Stimulated activated CD8-positive, alpha-beta memory T cell treated with anti-CD3 and anti-CD28 coated beads, Interleukin-2, amount 100 ng/mL, for 48 hours (primary cell): Measurements from ENCODE around the gene BATF.

ENCODE experiments used
- DNase-seq, 2 donors: peaks; one replicate each; pipeline ENCODE4 v3.0.0-alpha.2; 2020; ENCODE audit warnings: low read depth in 2 of 2

The BATF gene

DNA sequence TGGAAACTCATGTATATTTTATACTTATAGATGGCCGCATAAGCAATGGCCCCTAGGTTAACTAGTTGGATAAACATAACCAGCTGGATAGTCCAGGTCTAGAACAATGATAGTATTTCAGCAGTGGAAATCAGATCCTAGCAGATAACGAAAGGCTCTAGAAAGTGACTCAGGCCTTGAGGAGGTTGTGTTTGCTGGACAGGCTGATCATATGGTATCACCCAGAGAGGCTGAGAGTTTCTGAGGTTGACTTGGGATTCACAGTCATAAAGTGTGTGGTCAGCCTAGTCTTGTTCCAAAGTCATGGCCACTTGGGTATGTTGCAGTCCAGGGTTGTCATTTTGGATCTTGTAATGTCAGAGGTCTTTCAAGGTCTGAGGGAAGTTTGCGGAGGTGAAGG, 73.0 kb downstream of the BATF start:
- DNase-seq, result no peak
